Measurements from ENCODE around the gene ZBTB17. TPM values are rescaled to one million over a fixed set of nuclear protein-coding genes. Genes with fewer than 3 reads are reported as not detected.

The ZBTB17 gene
- total and polyA plus RNA-seq, 9 of the 15 experiments (the other 6 are each of a cell fraction or from before 2014, with no cell fraction given), result 1.1 to 53.4 (median 29.6) TPM

- TF ChIP-seq ZBTB5 (IDR thresholded peaks at IDR 0.05) (no peak), XRCC4 (IDR thresholded peaks at IDR 0.05; ENCODE audit: extremely low read depth, insufficient read depth, insufficient read length) (no peak), NUFIP1 (IDR thresholded peaks at IDR 0.05; ENCODE audit: partially characterized antibody) (peak; percentile 91), ZNF280A (IDR thresholded peaks at IDR 0.05; ENCODE audit: low read depth, partially characterized antibody) (no peak), EZH2 (IDR thresholded peaks at IDR 0.05; ENCODE audit: borderline replicate concordance, low read depth, low read length) (no peak), ZNF212 (CRISPR knock-in tag; IDR thresholded peaks at IDR 0.05) (0 out of 2 replicates have a peak, but pooled peaks have one; percentile 1), FOXA1 (IDR thresholded peaks at IDR 0.05; ENCODE audit: borderline replicate concordance) (no peak), YBX1 (IDR thresholded peaks at IDR 0.05) (no peak), NFXL1 (CRISPR knock-in tag; IDR thresholded peaks at IDR 0.05) (no peak), ZNF431 (CRISPR knock-in tag; IDR thresholded peaks at IDR 0.05) (0 out of 2 replicates have a peak, but pooled peaks have one; percentile 53), POLR2AphosphoS2 (IDR thresholded peaks at IDR 0.05; ENCODE audit: low read length) (no peak), RBM17 (IDR thresholded peaks at IDR 0.05; ENCODE audit: borderline replicate concordance, low read depth, low read length) (no peak), ZMIZ1 (IDR thresholded peaks at IDR 0.05; ENCODE audit: low read depth in 2 of 2, low read length in 2 of 2) (peak in 1 of 2 experiments; percentile 97; a peak in 2 of 4 replicates), KAT8 (IDR thresholded peaks at IDR 0.05; ENCODE audit: low read depth) (no peak), ZZZ3 (IDR thresholded peaks at IDR 0.05) (no peak), ZBTB17 (CRISPR knock-in tag; IDR thresholded peaks at IDR 0.05) (no peak; the same call in 1 of the 2 replicates), ARHGAP35 (IDR thresholded peaks at IDR 0.05; ENCODE audit: partially characterized antibody) (no peak), NCOA4 (IDR thresholded peaks at IDR 0.05; ENCODE audit: partially characterized antibody) (peak; percentile 28), FOSL1 (tag; conservative IDR thresholded peaks at IDR 0.05) (peak; percentile 100), NR0B1 (IDR thresholded peaks at IDR 0.05; ENCODE audit: partially characterized antibody) (no peak)
These were observed 23.3 kb downstream of the ZBTB17 start (continued) for GRCh38 chr1:15952317-15953258.

All from K562 (cell line).